GM12892 (cell line): Measurements from ENCODE around the gene F8.
A peak's percentile ranks its signal among the peaks of the same experiment; 100 is the strongest.

Experiments
- DNase-seq: peaks from one replicate; pipeline ENCODE4 v3.0.0; 2011; ENCODE audit not compliant: insufficient read length
- FAIRE-seq: peaks from 2 replicates; lab custom pipeline; 2011; peaks lifted over from hg19 to GRCh38; lab: Jason Lieb, UNC
- POLR2A ChIP-seq: IDR thresholded peaks from 2 replicates; pipeline ENCODE4 v1.6.1; 2011; ENCODE audit warnings: low read depth, low read length, control low read depth
- POLR2AphosphoS5 ChIP-seq: IDR thresholded peaks from 2 replicates; pipeline ENCODE4 v1.6.1; 2011; ENCODE audit warnings: low read depth, low read length, control low read depth
- TAF1 ChIP-seq: IDR thresholded peaks from 2 replicates; pipeline ENCODE4 v1.6.1; 2011; ENCODE audit warnings: low read depth, mild to moderate bottlenecking, control low read depth, low read length, borderline replicate concordance

F8 gene

GRCh38 chrX:155001873-155002272 is 20.6 kb downstream of the F8 start:
- no peak for FAIRE-seq
- no peak for TF ChIP-seq POLR2A
- no peak for TF ChIP-seq TAF1
- TF ChIP-seq POLR2AphosphoS5 = no peak
- DNase-seq = no peak

GRCh38 chrX:155000841-155001240 is 21.7 kb downstream of the F8 start:
- TF ChIP-seq POLR2A (no peak), POLR2AphosphoS5 (no peak)
- DNase-seq (no peak), FAIRE-seq (no peak)

- TF ChIP-seq POLR2A (no peak), POLR2AphosphoS5 (no peak), TAF1 (no peak)
- FAIRE-seq (no peak), DNase-seq (no peak)
Observed at GRCh38 chrX:154998204-154998880, 24.2 kb downstream of the F8 start.

GRCh38 chrX:154991476-154991875 is 31.0 kb downstream of the F8 start:
- FAIRE-seq (peak; percentile 80), DNase-seq (no peak)
- no peak for TF ChIP-seq POLR2AphosphoS5
- TF ChIP-seq TAF1 = no peak
- TF ChIP-seq POLR2A = no peak

GRCh38 chrX:154991039-154991438 is 31.5 kb downstream of the F8 start:
- no peak for FAIRE-seq
- TF ChIP-seq TAF1 (no peak), POLR2A (no peak), POLR2AphosphoS5 (no peak)
- no peak for DNase-seq

GRCh38 chrX:154990496-154990895 is 32.0 kb downstream of the F8 start:
- TF ChIP-seq POLR2A = no peak
- no peak for TF ChIP-seq POLR2AphosphoS5
- DNase-seq (no peak), FAIRE-seq (peak; percentile 71)

- DNase-seq = no peak
- TF ChIP-seq POLR2AphosphoS5 (no peak), TAF1 (no peak), POLR2A (no peak)
- FAIRE-seq = no peak
Observed at GRCh38 chrX:154988719-154989118, 33.8 kb downstream of the F8 start.

GRCh38 chrX:154987940-154988339 is 34.6 kb downstream of the F8 start:
- FAIRE-seq = no peak
- DNase-seq = no peak
- TF ChIP-seq POLR2A = no peak
- no peak for TF ChIP-seq POLR2AphosphoS5
- TF ChIP-seq TAF1 = no peak

GRCh38 chrX:154986826-154987575 is 35.5 kb downstream of the F8 start:
- no peak for TF ChIP-seq POLR2AphosphoS5
- TF ChIP-seq POLR2A = no peak
- no peak for TF ChIP-seq TAF1
- DNase-seq (no peak), FAIRE-seq (no peak)

GRCh38 chrX:154981116-154981411 is 41.5 kb downstream of the F8 start:
- no peak for TF ChIP-seq POLR2A
- no peak for TF ChIP-seq TAF1
- no peak for TF ChIP-seq POLR2AphosphoS5
- FAIRE-seq (no peak), DNase-seq (no peak)

GRCh38 chrX:154980330-154981115 is 42.0 kb downstream of the F8 start:
- peak; percentile 92 for FAIRE-seq

GRCh38 chrX:154979629-154980028 is 42.9 kb downstream of the F8 start:
- peak; percentile 24 for FAIRE-seq
- TF ChIP-seq TAF1 (no peak), POLR2A (no peak), POLR2AphosphoS5 (no peak)

More at GRCh38 chrX:154980330-154981115, 42.0 kb downstream of the F8 start:
- TF ChIP-seq TAF1 = no peak
- no peak for TF ChIP-seq POLR2AphosphoS5
- TF ChIP-seq POLR2A = no peak
- peak; percentile 18 for DNase-seq

More at GRCh38 chrX:154979629-154980028, 42.9 kb downstream of the F8 start:
- DNase-seq = no peak
